Adipose tissue (tissue), 3 donors: Measurements from ENCODE around the gene PTN. TPM values are rescaled to one million over a fixed set of nuclear protein-coding genes. Genes with fewer than 3 reads are reported as not detected.
"Not testable (repeated sequence)": the region's sequence is repeated elsewhere in the genome, so short reads cannot be mapped to it uniquely, and the experiment has no call there.

Experiments
- H3K27ac ChIP-seq: one replicate; pipeline ENCODE4 v1.5.1; 2013; ENCODE audit warnings: low read depth, low read length
- WGBS, 3 donors: extraction: QIAGEN DNeasy Blood & Tissue Kit; methylation state at CpG; one replicate each; pipeline ENCODE4 v1.1.7; 2013; 5-methylcytosine and 5-hydroxymethylcytosine counted together
- polyA plus RNA-seq, 3 donors: library from polyadenylated mRNA; stranded (reverse); fragments of 200-250 nt; gene quantifications; one replicate each; pipeline ENCODE4 v1.2.3, GENCODE V29; 2013
- donor health status: healthy with polysubstance abuse.
- donor health status: Bipolar disorder and iron deficiency.
- donor health status: healthy.

PTN gene
- polyA plus RNA-seq, 3 donors: 1.8 to 19.0 (median 10.6) TPM

DNA sequence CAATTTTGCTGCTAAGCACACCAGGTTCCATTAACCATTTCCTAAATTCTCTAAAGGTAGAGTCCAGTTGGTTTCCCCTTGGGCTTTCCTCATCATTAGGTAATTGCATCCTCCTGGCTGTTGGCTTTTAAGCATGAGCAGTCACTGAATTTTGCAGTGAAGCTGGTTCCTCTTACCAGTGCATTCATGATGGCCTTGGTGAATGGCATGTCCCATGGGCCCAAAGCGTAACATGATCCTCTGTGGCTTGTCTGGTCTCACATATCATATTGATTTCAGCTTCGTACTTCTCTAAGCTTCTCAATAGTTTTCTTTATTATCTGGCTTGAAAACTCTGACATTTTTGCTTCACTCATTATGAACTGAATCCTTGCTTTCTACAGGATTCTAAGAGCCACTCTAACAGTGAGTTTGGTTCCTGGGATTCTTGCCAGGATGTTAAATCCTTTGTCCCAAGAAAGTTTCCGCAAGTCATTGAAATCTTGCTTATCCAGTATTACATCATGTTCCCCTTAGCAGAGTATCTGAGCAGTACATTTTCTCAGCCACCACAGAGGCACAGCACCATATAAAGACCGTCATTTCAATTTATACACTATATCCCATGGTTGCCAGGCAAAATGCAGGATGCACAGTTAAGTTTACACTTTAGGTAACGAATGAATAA lies 134.2 kb downstream of the PTN start:
- H3K27ac ChIP-seq: no peak overlapping the region
- WGBS, 3 donors: 62 to 87% (median 80%) methylated on average over 5 of the region's 5 CpGs

DNA sequence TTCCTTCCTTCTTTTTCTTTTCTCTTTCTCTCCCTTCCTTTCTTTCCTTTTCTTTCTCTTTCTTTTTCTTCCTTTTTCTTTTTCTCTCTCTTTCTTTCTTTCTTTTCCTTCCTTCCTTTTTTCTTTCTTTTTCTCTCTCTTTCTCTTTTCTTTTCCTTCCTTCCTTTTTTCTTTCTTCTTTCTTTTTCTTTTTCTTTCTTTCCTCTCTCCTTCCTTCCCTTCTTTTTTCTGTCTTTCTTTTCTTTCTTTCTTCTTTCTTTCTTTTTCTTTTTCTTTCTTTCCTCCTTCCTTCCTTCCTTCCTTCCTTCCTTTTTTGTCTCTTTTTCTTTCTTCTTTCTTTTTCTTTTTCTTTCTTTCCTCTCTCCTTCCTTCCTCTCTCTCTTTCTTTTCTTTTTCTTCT lies 136.8 kb downstream of the PTN start:
- no peak overlapping the region for H3K27ac ChIP-seq

DNA sequence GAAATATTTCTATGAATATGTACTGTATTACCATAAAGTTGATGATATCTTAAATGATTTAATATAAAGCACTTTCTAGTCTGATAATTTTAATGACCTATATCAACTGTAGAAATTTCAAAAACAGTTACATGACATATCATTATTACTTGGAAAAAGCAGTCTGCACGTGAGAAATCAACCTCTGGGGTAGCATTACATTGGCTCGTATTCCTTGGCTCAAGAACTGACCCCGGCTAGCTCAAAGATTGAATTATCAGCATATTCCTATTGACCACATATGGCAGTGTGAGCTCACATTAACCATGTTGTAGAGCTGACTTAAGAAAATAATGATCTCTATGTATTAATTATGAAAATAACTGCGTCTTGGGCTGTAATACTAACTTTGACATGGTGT lies 139.3 kb downstream of the PTN start:
- H3K27ac ChIP-seq: no peak overlapping the region
- WGBS, 3 donors: 57 to 69% (median 59%) methylated on average over 4 of the region's 4 CpGs

DNA sequence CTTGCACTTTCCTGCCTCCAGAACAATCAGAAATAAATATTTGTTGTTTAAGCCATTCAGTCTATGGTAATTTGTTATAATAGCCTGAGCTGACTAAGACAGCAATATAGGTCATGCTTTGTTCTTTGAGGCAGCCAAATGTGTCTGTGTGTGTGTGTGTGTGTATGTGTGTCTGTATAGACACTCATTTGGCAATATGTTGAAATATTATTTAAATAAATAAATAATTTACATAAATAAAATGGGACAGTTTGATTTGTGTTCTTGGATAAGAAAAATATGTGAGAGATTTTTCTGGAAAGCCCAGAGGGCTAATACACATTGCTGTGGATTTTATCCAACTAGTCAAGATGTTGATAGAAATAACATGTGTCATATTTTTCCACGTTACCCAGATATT lies 140.2 kb downstream of the PTN start:
- 38 to 40% (median 38%) methylated on average over 1 of the region's 1 CpG for WGBS, 3 donors
- H3K27ac ChIP-seq: no peak overlapping the region

DNA sequence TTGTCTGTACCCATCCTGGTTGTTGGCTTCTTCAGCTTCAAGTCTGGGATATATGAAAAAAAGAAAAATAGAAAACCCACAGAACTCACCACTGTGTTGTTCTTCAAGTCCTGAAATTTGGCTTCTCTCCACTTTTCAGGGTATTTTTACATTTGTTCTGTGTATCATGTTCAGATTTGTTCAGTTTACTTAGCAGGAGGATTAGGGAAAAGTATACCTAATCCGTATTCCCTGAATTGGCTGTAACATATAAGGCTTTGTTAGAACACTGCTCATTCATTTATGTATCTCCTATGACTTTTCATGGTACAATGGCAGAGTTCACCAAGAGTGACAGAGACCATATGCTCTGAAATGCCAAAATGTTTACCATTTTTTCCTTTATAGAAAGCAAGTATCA lies 146.9 kb downstream of the PTN start:
- no peak overlapping the region for H3K27ac ChIP-seq
- 27 to 84% (median 75%) methylated on average over 1 of the region's 1 CpG for WGBS, 3 donors

DNA sequence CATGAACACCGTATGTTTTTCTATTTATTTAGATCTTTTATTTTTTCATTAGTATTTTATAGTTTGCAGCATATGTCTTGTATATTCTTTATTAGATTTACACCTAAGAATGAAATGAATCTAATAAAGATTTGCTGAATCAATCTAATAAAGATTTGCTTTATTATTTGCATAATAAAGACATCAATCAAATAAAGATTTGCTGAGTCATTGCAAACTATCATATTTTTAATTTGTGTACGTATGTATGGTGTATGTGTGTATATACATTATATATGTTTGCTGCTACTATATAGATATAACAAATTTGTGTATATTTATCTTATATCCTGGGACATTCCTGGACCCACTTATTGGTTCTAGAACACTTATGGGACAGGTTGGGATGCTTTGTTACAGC lies 147.5 kb downstream of the PTN start:
- 78 to 85% (median 79%) methylated on average over 2 of the region's 2 CpGs for WGBS, 3 donors

DNA sequence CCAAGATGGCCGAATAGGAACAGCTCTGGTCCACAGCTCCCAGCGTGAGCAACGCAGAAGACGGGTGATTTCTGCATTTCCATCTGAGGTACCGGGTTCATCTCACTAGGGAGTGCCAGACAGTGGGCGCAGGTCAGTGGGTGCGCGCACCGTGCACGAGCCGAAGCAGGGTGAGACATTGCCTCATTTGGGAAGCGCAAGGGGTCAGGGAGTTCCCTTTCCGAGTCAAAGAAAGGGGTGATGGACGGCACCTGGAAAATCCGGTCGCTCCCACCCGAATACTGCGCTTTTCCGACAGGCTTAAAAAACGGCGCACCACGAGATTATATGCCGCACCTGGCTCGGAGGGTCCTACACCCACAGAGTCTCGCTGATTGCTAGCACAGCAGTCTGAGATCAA lies 161.9 kb downstream of the PTN start:
- H3K27ac ChIP-seq: not testable (repeated sequence)
- 84 to 92% (median 87%) methylated on average over 19 to 24 of the region's 25 CpGs for WGBS, 3 donors

More for the DNA sequence above, 147.5 kb downstream of the PTN start:
- H3K27ac ChIP-seq: no peak overlapping the region
